ENCODE results near the gene ZSWIM1. TPM values are rescaled to one million over a fixed set of nuclear protein-coding genes. Genes with fewer than 3 reads are reported as not detected.

Gene ZSWIM1
- total RNA-seq, 4 donors from 2014 or later, result 7.7 to 14.6 (median 10.9) TPM

DNA sequence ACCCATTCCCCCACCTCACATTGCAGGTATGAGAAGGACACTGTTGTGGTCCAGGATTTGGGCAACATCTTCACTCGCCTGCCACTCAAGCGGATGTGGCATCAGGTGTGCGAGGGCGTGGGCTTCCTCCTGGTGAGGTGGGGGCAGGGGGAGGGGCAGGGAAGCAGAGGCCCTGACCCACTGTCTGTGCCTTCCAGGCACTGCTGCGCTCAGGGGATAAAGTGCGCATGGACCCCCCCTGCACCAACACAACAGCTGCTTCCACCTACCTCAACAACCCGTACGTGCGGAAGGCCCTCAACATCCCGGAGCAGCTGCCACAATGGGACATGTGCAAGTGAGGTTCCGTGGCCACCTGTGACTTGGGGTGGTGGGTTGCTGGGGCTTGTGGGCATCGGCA, 13.8 kb downstream of the ZSWIM1 start:
- no peak overlapping the region for H3K27ac ChIP-seq
- TF ChIP-seq POLR2A (IDR thresholded peaks at IDR 0.05) (no peak), CTCF (IDR thresholded peaks at IDR 0.05) (no peak)
- no peaks in the 10 kb centered on the region for H3K27me3 ChIP-seq
- no peak overlapping the region for H3K4me3 ChIP-seq (replicated peaks in 1 of 3)
- no peak for DNase-seq
- H3K9me3 ChIP-seq, result no peaks in the 10 kb centered on the region
- H3K36me3 ChIP-seq, result peaks cover 0 to 9% of the 10 kb centered on the region in 2 donors
- intact Hi-C loops (cut with DNase I), result loop anchor here (5.0 kb wide), 1 partner anchor 38 kb away; the partner anchor contains the start of gene PCIF1
- 78 to 79% methylated on average over 5 to 9 of the region's 12 CpGs for WGBS, 2 donors
- H3K4me1 ChIP-seq, result peaks cover 10 to 15% of the 10 kb centered on the region in 2 donors

GRCh38 chr20:45896641-45897161, 15.7 kb downstream of the ZSWIM1 start:
- H3K36me3 ChIP-seq, result peaks cover 6 to 9% of the 10 kb centered on the region in 2 donors
- WGBS, 2 donors, result 95 to 97% methylated on average over 12 to 14 of the region's 14 CpGs
- TF ChIP-seq POLR2A (IDR thresholded peaks at IDR 0.05), result no peak
- TF ChIP-seq CTCF (IDR thresholded peaks at IDR 0.05), result no peak
- H3K4me3 ChIP-seq (replicated peaks in 1 of 3), result no peak overlapping the region
- no peak overlapping the region for H3K27ac ChIP-seq
- H3K27me3 ChIP-seq, result no peaks in the 10 kb centered on the region
- no peak for DNase-seq
- intact Hi-C loops (cut with DNase I), result no loop called here
- H3K9me3 ChIP-seq, result no peaks in the 10 kb centered on the region
- peaks cover 7 to 8% of the 10 kb centered on the region in 2 donors for H3K4me1 ChIP-seq

DNA sequence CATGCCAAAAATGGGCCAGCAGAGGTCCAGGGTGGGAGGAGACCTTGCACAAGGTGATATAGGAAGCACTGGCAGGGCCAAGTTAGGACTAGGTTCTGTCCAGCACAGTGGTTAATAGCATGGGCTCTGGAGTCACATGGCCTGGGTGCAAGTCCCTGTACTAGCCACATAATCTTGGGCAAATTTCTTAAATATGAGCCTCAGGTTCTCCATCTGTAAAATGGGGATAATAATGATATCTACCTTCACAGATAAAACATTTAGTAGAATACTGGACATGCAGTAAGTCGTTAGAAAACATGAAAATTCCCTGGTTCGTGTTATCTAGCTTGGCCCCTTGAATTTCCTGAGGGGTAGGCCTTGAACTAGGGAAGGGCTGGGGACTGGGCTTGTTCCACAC, 16.3 kb downstream of the ZSWIM1 start:
- 90 to 95% methylated on average over 2 of the region's 2 CpGs for WGBS, 2 donors
- no peak overlapping the region for H3K4me3 ChIP-seq (replicated peaks in 1 of 3)
- TF ChIP-seq CTCF (IDR thresholded peaks at IDR 0.05), result no peak
- H3K9me3 ChIP-seq, result no peaks in the 10 kb centered on the region
- peaks cover 1 to 2% of the 10 kb centered on the region in 2 donors for H3K4me1 ChIP-seq
- H3K27ac ChIP-seq, result no peak overlapping the region
- intact Hi-C loops (cut with DNase I), result no loop called here
- DNase-seq, result no peak
- peaks cover 6 to 9% of the 10 kb centered on the region in 2 donors for H3K36me3 ChIP-seq
- H3K27me3 ChIP-seq, result no peaks in the 10 kb centered on the region

- TF ChIP-seq CTCF (IDR thresholded peaks at IDR 0.05) (no peak), POLR2A (IDR thresholded peaks at IDR 0.05) (no peak)
- Histone ChIP-seq H3K4me1 (no peaks in the 10 kb centered on the region), H3K4me3 (replicated peaks in 1 of 3) (no peak overlapping the region), H3K9me3 (no peaks in the 10 kb centered on the region), H3K27me3 (no peaks in the 10 kb centered on the region), H3K27ac (no peak overlapping the region), H3K36me3 (peaks cover 6 to 9% of the 10 kb centered on the region in 2 donors)
- intact Hi-C loops (cut with DNase I), result no loop called here
- DNase-seq, result no peak
- 94 to 100% methylated on average over 5 to 7 of the region's 7 CpGs for WGBS, 2 donors
Observed at GRCh38 chr20:45897692-45898091, 16.7 kb downstream of the ZSWIM1 start.

DNA sequence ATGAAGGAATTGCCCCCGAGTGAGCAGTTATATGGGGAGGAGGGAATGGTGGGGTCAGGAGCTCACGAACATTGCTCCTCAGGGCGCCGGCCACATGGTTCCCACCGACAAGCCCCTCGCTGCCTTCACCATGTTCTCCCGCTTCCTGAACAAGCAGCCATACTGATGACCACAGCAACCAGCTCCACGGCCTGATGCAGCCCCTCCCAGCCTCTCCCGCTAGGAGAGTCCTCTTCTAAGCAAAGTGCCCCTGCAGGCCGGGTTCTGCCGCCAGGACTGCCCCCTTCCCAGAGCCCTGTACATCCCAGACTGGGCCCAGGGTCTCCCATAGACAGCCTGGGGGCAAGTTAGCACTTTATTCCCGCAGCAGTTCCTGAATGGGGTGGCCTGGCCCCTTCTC, 17.3 kb downstream of the ZSWIM1 start:
- Histone ChIP-seq H3K4me1 (no peaks in the 10 kb centered on the region), H3K36me3 (peaks cover 6 to 9% of the 10 kb centered on the region in 2 donors), H3K9me3 (no peaks in the 10 kb centered on the region), H3K4me3 (replicated peaks in 1 of 3) (no peak overlapping the region), H3K27me3 (no peaks in the 10 kb centered on the region), H3K27ac (no peak overlapping the region)
- DNase-seq, result no peak
- WGBS, 2 donors, result 85% methylated on average over 9 to 12 of the region's 12 CpGs
- intact Hi-C loops (cut with DNase I), result no loop called here
- TF ChIP-seq CTCF (IDR thresholded peaks at IDR 0.05), result no peak
- no peak for TF ChIP-seq POLR2A (IDR thresholded peaks at IDR 0.05)
